Measurements from ENCODE around the gene PGAP3.

PGAP3 gene

DNA sequence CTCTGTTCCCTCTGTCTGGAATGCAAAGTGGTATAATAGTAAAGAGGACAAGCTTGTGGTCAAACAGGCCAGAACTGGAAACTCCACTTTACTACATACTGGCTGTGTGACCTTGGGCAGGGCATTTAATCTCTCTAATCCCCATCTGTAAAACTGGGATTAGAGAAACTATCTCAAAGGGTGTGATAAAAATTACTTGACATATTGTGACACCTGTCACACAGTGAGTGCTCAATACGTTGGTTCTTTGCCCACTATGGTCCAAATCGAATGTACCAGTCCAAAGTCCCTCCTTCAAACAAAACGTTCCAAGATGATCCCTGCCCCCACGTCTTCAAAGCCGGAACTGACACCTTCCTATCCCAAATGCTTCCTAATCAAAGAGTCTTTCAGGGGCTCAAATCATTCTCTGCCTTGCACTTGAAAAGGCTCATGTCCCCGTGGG, 734 bp downstream of the PGAP3 start:
- no peaks in the 10 kb centered on the region for H3K27me3 ChIP-seq (ENCODE audit: control insufficient read depth, insufficient read depth, low read length)
- TF ChIP-seq CTCF (IDR thresholded peaks at IDR 0.05), result no peak
- H3K36me3 ChIP-seq (ENCODE audit: control insufficient read depth, insufficient read depth, low read length), result no peaks in the 10 kb centered on the region
- no peaks in the 10 kb centered on the region for H3K9me3 ChIP-seq (ENCODE audit: control insufficient read depth, low read length)
- peak overlapping the region; percentile 97 for H3K27ac ChIP-seq
- no peak overlapping the region for H3K9ac ChIP-seq
- peak overlapping the region; percentile 93 for H3K4me2 ChIP-seq (ENCODE audit: low read length)
- H2AFZ ChIP-seq, result peak overlapping the region; percentile 98
- no peaks in the 10 kb centered on the region for H3K79me2 ChIP-seq
- peak overlapping the region; percentile 100 for H3K4me3 ChIP-seq (ENCODE audit: low read depth, low read length)
- peaks cover 8% of the 10 kb centered on the region for H3K4me1 ChIP-seq

DNA sequence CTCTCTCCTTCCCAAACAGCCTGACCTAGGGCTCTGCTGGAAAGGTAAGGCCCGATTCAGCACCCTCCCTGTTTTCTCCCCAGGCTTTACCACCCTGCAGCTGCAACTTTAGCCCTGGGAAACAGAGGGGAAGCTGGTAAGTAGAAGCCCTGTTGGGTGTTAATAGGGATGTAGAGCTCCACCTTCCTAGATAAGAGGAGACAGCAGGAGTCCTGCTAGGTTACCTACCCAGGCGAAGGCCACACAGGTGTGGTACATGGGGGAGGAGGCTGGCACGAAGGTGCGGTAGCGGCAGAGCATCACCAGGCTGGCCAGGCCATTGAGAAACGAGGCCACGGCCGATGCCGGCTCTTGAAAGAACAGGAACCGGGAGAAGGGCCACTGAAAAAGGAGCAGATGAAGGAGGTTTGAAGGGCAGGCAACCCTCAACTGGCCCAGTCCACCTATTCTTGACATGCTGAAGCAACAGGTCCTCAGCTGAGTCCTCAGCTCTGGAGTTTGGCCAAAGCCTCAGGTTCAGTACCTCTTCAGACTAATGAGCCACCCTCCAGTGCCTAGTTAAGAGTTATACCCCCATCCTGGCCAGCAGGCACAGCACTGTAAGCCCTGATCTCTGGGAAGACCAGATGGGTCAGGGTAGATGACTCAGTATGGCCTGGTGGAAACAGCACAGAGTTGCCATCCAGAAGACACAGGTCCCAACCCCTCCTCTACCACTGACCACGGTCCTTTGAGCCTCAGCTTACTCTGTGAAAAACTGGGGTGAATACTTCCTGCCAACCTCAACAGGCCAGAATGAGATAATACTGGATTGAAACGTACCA, 3.3 kb downstream of the PGAP3 start:
- H3K4me1 ChIP-seq, result peaks cover 8% of the 10 kb centered on the region
- no peak overlapping the region for H3K9ac ChIP-seq
- no peaks in the 10 kb centered on the region for H3K79me2 ChIP-seq
- no peak overlapping the region for H3K4me2 ChIP-seq (ENCODE audit: low read length)
- H3K9me3 ChIP-seq (ENCODE audit: control insufficient read depth, low read length), result no peaks in the 10 kb centered on the region
- TF ChIP-seq CTCF (IDR thresholded peaks at IDR 0.05), result no peak
- H2AFZ ChIP-seq, result no peak overlapping the region
- no peak overlapping the region for H3K27ac ChIP-seq
- no peak overlapping the region for H3K4me3 ChIP-seq (ENCODE audit: low read depth, low read length)
- no peaks in the 10 kb centered on the region for H3K36me3 ChIP-seq (ENCODE audit: control insufficient read depth, insufficient read depth, low read length)
- no peaks in the 10 kb centered on the region for H3K27me3 ChIP-seq (ENCODE audit: control insufficient read depth, insufficient read depth, low read length)

DNA sequence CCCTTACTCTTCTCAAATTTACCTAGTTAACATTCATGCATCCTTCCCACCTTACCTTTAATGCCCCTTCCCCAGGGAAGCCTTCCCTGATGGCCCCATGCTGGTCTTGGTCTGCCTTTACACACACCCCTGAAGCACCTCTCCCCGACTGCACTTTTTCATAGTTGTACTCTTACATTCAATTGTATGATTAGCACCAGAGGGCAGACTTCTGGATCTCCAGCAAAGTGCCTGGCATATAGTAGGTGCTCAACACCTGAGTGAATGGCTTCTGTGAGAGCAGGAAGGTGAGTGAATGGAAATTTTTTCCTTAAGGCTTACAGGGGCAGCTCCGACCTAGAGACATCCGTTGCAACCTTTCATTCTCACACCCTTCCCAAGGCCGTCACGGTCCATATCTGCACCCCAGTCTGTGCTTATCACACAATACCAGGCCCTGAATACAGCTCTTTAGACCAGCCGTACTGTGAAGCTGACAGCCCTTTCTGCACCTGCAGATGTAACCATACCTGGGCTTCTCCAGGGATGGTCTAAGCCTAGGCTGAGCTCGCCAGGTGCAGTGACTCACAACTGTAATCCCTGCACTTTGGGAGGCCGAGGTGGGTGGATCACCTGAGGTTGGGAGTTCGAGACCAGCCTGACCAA, 4.4 kb downstream of the PGAP3 start:
- Histone ChIP-seq H3K9ac (no peak overlapping the region), H3K4me1 (peaks cover 4% of the 10 kb centered on the region), H3K79me2 (no peaks in the 10 kb centered on the region), H3K9me3 (ENCODE audit: control insufficient read depth, low read length) (no peaks in the 10 kb centered on the region), H3K4me3 (ENCODE audit: low read depth, low read length) (no peak overlapping the region), H3K27me3 (ENCODE audit: control insufficient read depth, insufficient read depth, low read length) (no peaks in the 10 kb centered on the region), H3K4me2 (ENCODE audit: low read length) (no peak overlapping the region), H3K27ac (no peak overlapping the region), H3K36me3 (ENCODE audit: control insufficient read depth, insufficient read depth, low read length) (no peaks in the 10 kb centered on the region), H2AFZ (no peak overlapping the region)
- no peak for TF ChIP-seq CTCF (IDR thresholded peaks at IDR 0.05)

DNA sequence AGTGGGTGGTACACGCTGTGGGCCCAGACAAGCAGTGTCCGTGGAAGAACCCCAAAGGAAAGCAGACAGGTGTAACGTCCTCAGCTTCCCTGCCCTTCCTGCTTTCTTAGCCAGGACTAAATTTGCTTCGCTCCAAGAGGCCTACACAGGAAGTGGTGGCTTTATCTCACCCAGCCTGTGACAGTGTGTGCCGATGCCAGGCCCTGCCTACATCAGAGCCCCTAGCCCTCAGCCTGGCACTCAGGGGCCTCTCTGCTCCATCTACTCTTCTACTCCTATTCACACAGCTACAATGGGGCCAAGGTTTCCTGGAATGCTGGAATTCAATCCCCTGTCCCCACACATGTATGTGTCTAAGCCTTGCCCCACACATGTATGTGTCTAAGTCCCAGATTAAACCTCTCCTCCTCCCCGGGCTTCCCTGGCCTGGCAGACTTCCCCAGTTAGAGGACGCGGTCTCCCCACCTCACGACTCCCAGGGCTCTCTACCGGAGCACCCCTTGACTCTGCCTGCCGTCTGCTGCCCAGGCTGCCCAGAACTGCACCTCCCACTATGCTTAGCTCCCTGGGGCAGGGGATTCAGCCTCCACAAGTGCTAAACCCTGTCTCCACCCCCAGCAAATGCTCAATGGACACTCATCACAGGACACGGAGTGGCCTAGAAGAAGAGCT, 8.2 kb downstream of the PGAP3 start:
- H3K79me2 ChIP-seq, result no peaks in the 10 kb centered on the region
- no peaks in the 10 kb centered on the region for H3K9me3 ChIP-seq (ENCODE audit: control insufficient read depth, low read length)
- H3K9ac ChIP-seq, result no peak overlapping the region
- H3K4me1 ChIP-seq, result peaks cover 38% of the 10 kb centered on the region
- H3K4me3 ChIP-seq (ENCODE audit: low read depth, low read length), result no peak overlapping the region
- H3K27me3 ChIP-seq (ENCODE audit: control insufficient read depth, insufficient read depth, low read length), result no peaks in the 10 kb centered on the region
- H3K27ac ChIP-seq, result peak overlapping the region; percentile 91
- no peak overlapping the region for H2AFZ ChIP-seq
- no peak for TF ChIP-seq CTCF (IDR thresholded peaks at IDR 0.05)
- no peak overlapping the region for H3K4me2 ChIP-seq (ENCODE audit: low read length)
- H3K36me3 ChIP-seq (ENCODE audit: control insufficient read depth, insufficient read depth, low read length), result no peaks in the 10 kb centered on the region

Data from parathyroid adenoma (tissue), 2 donors.